ENCODE measurements around the gene IPO9. TPM values are rescaled to one million over a fixed set of nuclear protein-coding genes. Genes with fewer than 3 reads are reported as not detected.
A peak's percentile ranks its signal among the peaks of the same experiment; 100 is the strongest.
"Not testable (repeated sequence)": the region's sequence is repeated elsewhere in the genome, so short reads cannot be mapped to it uniquely, and the experiment has no call there.

IPO9 gene
- total RNA-seq, 2 experiments from 2014 or later, result 65.1 to 66.0 TPM

- Mint-ChIP-seq H3K9me3 (ENCODE audit: low read depth) (no peaks in the 10 kb centered on the region), H3K27ac (no peak overlapping the region), H3K4me1 (peaks cover 48% of the 10 kb centered on the region), H3K4me3 (no peak overlapping the region), H3K36me3 (ENCODE audit: low read depth) (peaks cover 22% of the 10 kb centered on the region), H3K27me3 (no peaks in the 10 kb centered on the region)
- CTCF ChIA-PET, result no interaction called here
- no peak for DNase-seq
- POLR2A ChIA-PET, result no interaction called here
- no peak for ATAC-seq
- intact Hi-C loops (cut with DNase I, micrococcal nuclease), result loop anchor here in 1 of 2 experiments (10.0 kb wide), 1 partner anchor 510 kb away; the partner anchor contains the start of genes PPP1R12B and UBE2T
Observed at GRCh38 chr1:201834621-201835020, 5.7 kb downstream of the IPO9 start.

- intact Hi-C loops (cut with DNase I, micrococcal nuclease), result loop anchor here in 1 of 2 experiments (10.0 kb wide), 1 partner anchor 506 kb away; the partner anchor contains the start of genes PPP1R12B and UBE2T
- DNase-seq (no peak), ATAC-seq (no peak)
- CTCF ChIA-PET, result interaction anchor here (0.8 to 1.1 kb wide), 2 partner anchors 9 to 37 kb away, joined by 4 to 9 read pairs; partner anchors contain the start of gene IPO9
- Mint-ChIP-seq H3K4me1 (peaks cover 27% of the 10 kb centered on the region), H3K27ac (no peak overlapping the region), H3K27me3 (no peaks in the 10 kb centered on the region), H3K4me3 (no peak overlapping the region), H3K36me3 (ENCODE audit: low read depth) (peaks cover 25% of the 10 kb centered on the region), H3K9me3 (ENCODE audit: low read depth) (no peaks in the 10 kb centered on the region)
- POLR2A ChIA-PET, result interaction anchor here (0.7 kb wide), 1 partner anchor 328 kb away, joined by 5 read pairs; no protein-coding TSS in a partner anchor
Observed at GRCh38 chr1:201838381-201838780, 9.4 kb downstream of the IPO9 start.

GRCh38 chr1:201839089-201839488 lies 10.1 kb downstream of the IPO9 start:
- peaks cover 25% of the 10 kb centered on the region for H3K36me3 Mint-ChIP-seq (ENCODE audit: low read depth)
- H3K9me3 Mint-ChIP-seq (ENCODE audit: low read depth); H3K27ac Mint-ChIP-seq; H3K4me3 Mint-ChIP-seq; ATAC-seq; POLR2A ChIA-PET; DNase-seq; H3K27me3 Mint-ChIP-seq: not testable (repeated sequence)
- intact Hi-C loops (cut with DNase I, micrococcal nuclease), result loop anchor here in 1 of 2 experiments (10.0 kb wide), 1 partner anchor 506 kb away; the partner anchor contains the start of genes PPP1R12B and UBE2T
- H3K4me1 Mint-ChIP-seq, result peaks cover 29% of the 10 kb centered on the region
- CTCF ChIA-PET, result interaction anchor here (1.1 kb wide), 1 partner anchor 9 kb away, joined by 9 read pairs; the partner anchor contains the start of gene IPO9

GRCh38 chr1:201840055-201840454 lies 11.1 kb downstream of the IPO9 start:
- ChIA-PET CTCF (interaction anchor here (1.3 kb wide), 1 partner anchor 17 kb away, joined by 3 read pairs; no protein-coding TSS in a partner anchor), POLR2A (no interaction called here)
- intact Hi-C loops (cut with DNase I, micrococcal nuclease), result no loop called here
- Mint-ChIP-seq H3K36me3 (ENCODE audit: low read depth) (peaks cover 24% of the 10 kb centered on the region), H3K4me1 (peaks cover 26% of the 10 kb centered on the region), H3K27me3 (no peaks in the 10 kb centered on the region), H3K4me3 (no peak overlapping the region), H3K9me3 (ENCODE audit: low read depth) (no peaks in the 10 kb centered on the region), H3K27ac (no peak overlapping the region)
- no peak for ATAC-seq
- DNase-seq, result no peak

GRCh38 chr1:201840490-201840889 lies 11.5 kb downstream of the IPO9 start:
- no peaks in the 10 kb centered on the region for H3K9me3 Mint-ChIP-seq (ENCODE audit: low read depth)
- no peak for DNase-seq
- H3K36me3 Mint-ChIP-seq (ENCODE audit: low read depth), result peaks cover 20% of the 10 kb centered on the region
- peaks cover 27% of the 10 kb centered on the region for H3K4me1 Mint-ChIP-seq
- CTCF ChIA-PET, result interaction anchor here (1.3 to 1.6 kb wide), 2 partner anchors 16 to 27 kb away, joined by 3 to 5 read pairs; no protein-coding TSS in a partner anchor
- intact Hi-C loops (cut with DNase I, micrococcal nuclease), result no loop called here
- H3K27ac Mint-ChIP-seq, result no peak overlapping the region
- no peak for ATAC-seq
- H3K4me3 Mint-ChIP-seq, result no peak overlapping the region
- no peaks in the 10 kb centered on the region for H3K27me3 Mint-ChIP-seq
- POLR2A ChIA-PET, result no interaction called here

GRCh38 chr1:201841265-201841912 lies 12.4 kb downstream of the IPO9 start:
- POLR2A ChIA-PET, result interaction anchor here (0.9 kb wide), 1 partner anchor 12 kb away, joined by 3 read pairs; no protein-coding TSS in a partner anchor
- no peak for DNase-seq
- no peak for ATAC-seq
- Mint-ChIP-seq H3K36me3 (ENCODE audit: low read depth) (peaks cover 16% of the 10 kb centered on the region), H3K27me3 (no peaks in the 10 kb centered on the region), H3K9me3 (ENCODE audit: low read depth) (no peaks in the 10 kb centered on the region), H3K4me1 (peaks cover 30% of the 10 kb centered on the region), H3K4me3 (no peak overlapping the region), H3K27ac (no peak overlapping the region)
- CTCF ChIA-PET, result interaction anchor here (1.1 to 1.6 kb wide), 3 partner anchors 14 to 27 kb away, joined by 3 to 5 read pairs (median 3); no protein-coding TSS in a partner anchor
- intact Hi-C loops (cut with DNase I, micrococcal nuclease), result no loop called here

- no peaks in the 10 kb centered on the region for H3K9me3 Mint-ChIP-seq (ENCODE audit: low read depth)
- ATAC-seq, result no peak
- DNase-seq, result no peak
- H3K36me3 Mint-ChIP-seq (ENCODE audit: low read depth), result peaks cover 16% of the 10 kb centered on the region
- ChIA-PET CTCF (interaction anchor here (0.6 to 1.3 kb wide), 6 partner anchors 8 to 407 kb away, joined by 3 to 4 read pairs (median 3); partner anchors contain the start of gene IPO9), POLR2A (interaction anchor here (0.9 kb wide), 1 partner anchor 13 kb away, joined by 3 read pairs; no protein-coding TSS in a partner anchor)
- no peak overlapping the region for H3K4me3 Mint-ChIP-seq
- intact Hi-C loops (cut with DNase I, micrococcal nuclease), result no loop called here
- peaks cover 33% of the 10 kb centered on the region for H3K4me1 Mint-ChIP-seq
- no peaks in the 10 kb centered on the region for H3K27me3 Mint-ChIP-seq
- no peak overlapping the region for H3K27ac Mint-ChIP-seq
Observed at GRCh38 chr1:201842472-201843027, 13.6 kb downstream of the IPO9 start.

- no peaks in the 10 kb centered on the region for H3K27me3 Mint-ChIP-seq
- H3K27ac Mint-ChIP-seq, result no peak overlapping the region
- POLR2A ChIA-PET, result interaction anchor here (0.5 kb wide), 1 partner anchor 93 kb away, joined by 3 read pairs; no protein-coding TSS in a partner anchor
- H3K9me3 Mint-ChIP-seq (ENCODE audit: low read depth), result no peaks in the 10 kb centered on the region
- CTCF ChIA-PET, result interaction anchor here (0.8 to 1.5 kb wide), 6 partner anchors 9 to 326 kb away, joined by 3 to 5 read pairs (median 4); partner anchors contain the start of gene IPO9
- intact Hi-C loops (cut with DNase I, micrococcal nuclease), result no loop called here
- peaks cover 29% of the 10 kb centered on the region for H3K4me1 Mint-ChIP-seq
- H3K4me3 Mint-ChIP-seq, result no peak overlapping the region
- H3K36me3 Mint-ChIP-seq (ENCODE audit: low read depth), result peaks cover 20% of the 10 kb centered on the region
- DNase-seq (no peak), ATAC-seq (peak; percentile 80)
Observed at GRCh38 chr1:201845331-201846083, 16.6 kb downstream of the IPO9 start.

- H3K27ac Mint-ChIP-seq, result no peak overlapping the region
- ATAC-seq (no peak), DNase-seq (no peak)
- intact Hi-C loops (cut with DNase I, micrococcal nuclease), result no loop called here
- ChIA-PET POLR2A (no interaction called here), CTCF (interaction anchor here (1.4 kb wide), 1 partner anchor 18 kb away, joined by 4 read pairs; the partner anchor contains the start of gene IPO9)
- H3K4me1 Mint-ChIP-seq, result peaks cover 26% of the 10 kb centered on the region
- H3K36me3 Mint-ChIP-seq (ENCODE audit: low read depth), result peaks cover 18% of the 10 kb centered on the region
- no peaks in the 10 kb centered on the region for H3K27me3 Mint-ChIP-seq
- H3K9me3 Mint-ChIP-seq (ENCODE audit: low read depth), result no peaks in the 10 kb centered on the region
- no peak overlapping the region for H3K4me3 Mint-ChIP-seq
Observed at GRCh38 chr1:201847150-201847549, 18.2 kb downstream of the IPO9 start.

- intact Hi-C loops (cut with DNase I, micrococcal nuclease), result no loop called here
- Mint-ChIP-seq H3K27me3 (no peaks in the 10 kb centered on the region), H3K4me1 (peaks cover 23% of the 10 kb centered on the region), H3K9me3 (ENCODE audit: low read depth) (no peaks in the 10 kb centered on the region), H3K36me3 (ENCODE audit: low read depth) (peaks cover 23% of the 10 kb centered on the region), H3K27ac (no peak overlapping the region), H3K4me3 (no peak overlapping the region)
- ChIA-PET POLR2A (no interaction called here), CTCF (interaction anchor here (0.5 to 1.4 kb wide), 8 partner anchors 11 to 494 kb away, joined by 3 to 4 read pairs (median 3); partner anchors contain the start of genes IPO9 and UBE2T)
- ATAC-seq (no peak), DNase-seq (no peak)
Observed at GRCh38 chr1:201848230-201848629, 19.3 kb downstream of the IPO9 start.

Data from activated CD4-positive, alpha-beta T cell treated with anti-CD3 and anti-CD28 coated beads for 36 hours (primary cell).